Measurements from ENCODE around the gene KLC1. TPM values are rescaled to one million over a fixed set of nuclear protein-coding genes. Genes with fewer than 3 reads are reported as not detected.

KLC1 gene
- total RNA-seq, 4 donors from 2014 or later: 205 to 427 (median 291) TPM

GRCh38 chr14:103634156-103634555 lies 5.1 kb downstream of the KLC1 start:
- Histone ChIP-seq H3K9me3 (no peaks in the 10 kb centered on the region), H3K4me3 (no peak overlapping the region), H3K27ac (peak overlapping the region in 1 of 4 donors; percentile 3), H3K27me3 (no peaks in the 10 kb centered on the region), H3K4me1 (peaks cover 18 to 80% (median 35%) of the 10 kb centered on the region in 4 donors), H3K36me3 (no peaks in the 10 kb centered on the region)
- DNase-seq: no peak
- in situ Hi-C loops (cut with MboI; ENCODE audit: low pct_ligation_motif_present in 1 of 4, low pct_unique_long_range_greater_than_20kb in 1 of 4, low sequenced_read_pairs in 3 of 4): no loop called here
- TF ChIP-seq EP300 (IDR thresholded peaks at IDR 0.05; ENCODE audit: low read depth): no peak
- no peak for TF ChIP-seq POLR2AphosphoS5 (IDR thresholded peaks at IDR 0.05)
- WGBS, 2 donors (ENCODE audit: low coverage in 1 of 2): 84 to 88% methylated on average over 2 to 4 of the region's 4 CpGs
- intact Hi-C loops (cut with DNase I; ENCODE audit: low total_unique reads): loop anchor here (10.0 kb wide), 1 partner anchor 59 kb away; no protein-coding TSS in a partner anchor

- no peak overlapping the region for H3K4me3 ChIP-seq
- peaks cover 6 to 46% (median 20%) of the 10 kb centered on the region in 4 donors for H3K4me1 ChIP-seq
- 83 to 89% methylated on average over 2 to 3 of the region's 3 CpGs for WGBS, 2 donors (ENCODE audit: low coverage in 1 of 2)
- intact Hi-C loops (cut with DNase I; ENCODE audit: low total_unique reads): loop anchor here (10.0 kb wide), 1 partner anchor 64 kb away; no protein-coding TSS in a partner anchor
- in situ Hi-C loops (cut with MboI; ENCODE audit: low pct_ligation_motif_present in 1 of 4, low pct_unique_long_range_greater_than_20kb in 1 of 4, low sequenced_read_pairs in 3 of 4): no loop called here
- DNase-seq: no peak
- no peaks in the 10 kb centered on the region for H3K27me3 ChIP-seq
- no peak overlapping the region for H3K27ac ChIP-seq
- TF ChIP-seq CTCF (IDR thresholded peaks at IDR 0.05): no peak
- TF ChIP-seq POLR2A (IDR thresholded peaks at IDR 0.05): no peak
- no peak for TF ChIP-seq POLR2AphosphoS5 (IDR thresholded peaks at IDR 0.05)
- H3K9me3 ChIP-seq: no peaks in the 10 kb centered on the region
- no peaks in the 10 kb centered on the region for H3K36me3 ChIP-seq
Observed at GRCh38 chr14:103638594-103638993, 9.6 kb downstream of the KLC1 start.

GRCh38 chr14:103641161-103641560 lies 12.2 kb downstream of the KLC1 start:
- in situ Hi-C loops (cut with MboI; ENCODE audit: low pct_ligation_motif_present in 1 of 4, low pct_unique_long_range_greater_than_20kb in 1 of 4, low sequenced_read_pairs in 3 of 4): no loop called here
- Histone ChIP-seq H3K4me3 (no peak overlapping the region), H3K9me3 (no peaks in the 10 kb centered on the region), H3K27me3 (no peaks in the 10 kb centered on the region), H3K36me3 (no peaks in the 10 kb centered on the region), H3K27ac (no peak overlapping the region), H3K4me1 (peaks cover 0 to 24% (median 4%) of the 10 kb centered on the region in 4 donors)
- WGBS, 2 donors (ENCODE audit: low coverage in 1 of 2): 90 to 92% methylated on average over 3 to 4 of the region's 4 CpGs
- TF ChIP-seq POLR2A (IDR thresholded peaks at IDR 0.05) (no peak), EP300 (IDR thresholded peaks at IDR 0.05; ENCODE audit: low read depth) (no peak), CTCF (IDR thresholded peaks at IDR 0.05) (no peak), POLR2AphosphoS5 (IDR thresholded peaks at IDR 0.05) (no peak)
- intact Hi-C loops (cut with DNase I; ENCODE audit: low total_unique reads): no loop called here
- no peak for DNase-seq

GRCh38 chr14:103646189-103646588 lies 17.2 kb downstream of the KLC1 start:
- intact Hi-C loops (cut with DNase I; ENCODE audit: low total_unique reads): no loop called here
- WGBS, 2 donors (ENCODE audit: low coverage in 1 of 2): 93% methylated on average over 3 of the region's 3 CpGs
- no peak for TF ChIP-seq CTCF (IDR thresholded peaks at IDR 0.05)
- no peak for TF ChIP-seq EP300 (IDR thresholded peaks at IDR 0.05; ENCODE audit: low read depth)
- no peak for TF ChIP-seq POLR2AphosphoS5 (IDR thresholded peaks at IDR 0.05)
- TF ChIP-seq POLR2A (IDR thresholded peaks at IDR 0.05): no peak
- Histone ChIP-seq H3K36me3 (no peaks in the 10 kb centered on the region), H3K27ac (no peak overlapping the region), H3K4me3 (no peak overlapping the region), H3K4me1 (peaks cover 0 to 10% (median 4%) of the 10 kb centered on the region in 4 donors), H3K9me3 (no peaks in the 10 kb centered on the region), H3K27me3 (no peaks in the 10 kb centered on the region)
- in situ Hi-C loops (cut with MboI; ENCODE audit: low pct_ligation_motif_present in 1 of 4, low pct_unique_long_range_greater_than_20kb in 1 of 4, low sequenced_read_pairs in 3 of 4): no loop called here
- DNase-seq: no peak

- peaks cover 0 to 38% (median 20%) of the 10 kb centered on the region in 4 donors for H3K4me1 ChIP-seq
- WGBS, 2 donors (ENCODE audit: low coverage in 1 of 2): 96 to 98% methylated on average over 3 of the region's 3 CpGs
- no peak overlapping the region for H3K4me3 ChIP-seq
- no peaks in the 10 kb centered on the region for H3K27me3 ChIP-seq
- peaks cover 0 to 3% (median 0%) of the 10 kb centered on the region in 4 donors for H3K36me3 ChIP-seq
- TF ChIP-seq POLR2AphosphoS5 (IDR thresholded peaks at IDR 0.05) (no peak), EP300 (IDR thresholded peaks at IDR 0.05; ENCODE audit: low read depth) (no peak), POLR2A (IDR thresholded peaks at IDR 0.05) (no peak)
- H3K27ac ChIP-seq: no peak overlapping the region
- H3K9me3 ChIP-seq: no peaks in the 10 kb centered on the region
- DNase-seq: no peak
- intact Hi-C loops (cut with DNase I; ENCODE audit: low total_unique reads) (no loop called here), in situ Hi-C loops (cut with MboI; ENCODE audit: low pct_ligation_motif_present in 1 of 4, low pct_unique_long_range_greater_than_20kb in 1 of 4, low sequenced_read_pairs in 3 of 4) (no loop called here)
Observed at GRCh38 chr14:103649001-103649400, 20.0 kb downstream of the KLC1 start.

Data from transverse colon (tissue), 4 donors.